DMS114 treated with DMSO at 0.1 percent for 48 hours (cell line): Measurements from ENCODE around the gene TEX13A.

Source experiments
- DNase-seq: peaks from one replicate; lab custom pipeline; 2025; ENCODE audit not compliant: unreplicated experiment; lab: John Stamatoyannopoulos, UW

Gene TEX13A

GRCh38 chrX:105179644-105180043, 40.9 kb downstream of the TEX13A start:
- DNase-seq, result no peak

DNA sequence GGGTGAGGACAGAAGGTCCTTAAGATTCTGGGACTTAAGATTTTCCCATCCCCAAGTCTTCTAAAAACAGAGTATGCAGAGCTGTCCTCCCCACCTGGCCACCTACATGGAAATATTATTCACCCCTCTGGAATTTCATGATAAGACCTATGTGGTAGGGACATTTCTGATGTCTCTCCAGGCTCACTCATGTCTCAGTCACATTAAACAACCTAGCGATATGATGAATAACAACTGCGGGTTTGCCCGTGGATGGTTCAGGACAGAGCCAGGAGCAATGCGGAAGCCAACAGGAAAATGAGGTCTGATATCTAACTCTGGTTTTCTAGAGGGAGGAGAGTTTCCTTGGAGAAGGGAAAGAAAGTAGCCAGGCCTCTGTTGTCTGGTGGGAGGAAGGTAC, 47.4 kb downstream of the TEX13A start:
- DNase-seq, result no peak
